HG02852 (cell line): Measurements from ENCODE around the gene PAK5.

ENCODE experiments used
- ATAC-seq: cut with Tn5 transposase; IDR thresholded peaks from one replicate; pipeline ENCODE4 v1.9.1; 2021; ENCODE audit warnings: mild to moderate bottlenecking, moderate library complexity; ENCODE audit not compliant: unreplicated experiment

The PAK5 gene

DNA sequence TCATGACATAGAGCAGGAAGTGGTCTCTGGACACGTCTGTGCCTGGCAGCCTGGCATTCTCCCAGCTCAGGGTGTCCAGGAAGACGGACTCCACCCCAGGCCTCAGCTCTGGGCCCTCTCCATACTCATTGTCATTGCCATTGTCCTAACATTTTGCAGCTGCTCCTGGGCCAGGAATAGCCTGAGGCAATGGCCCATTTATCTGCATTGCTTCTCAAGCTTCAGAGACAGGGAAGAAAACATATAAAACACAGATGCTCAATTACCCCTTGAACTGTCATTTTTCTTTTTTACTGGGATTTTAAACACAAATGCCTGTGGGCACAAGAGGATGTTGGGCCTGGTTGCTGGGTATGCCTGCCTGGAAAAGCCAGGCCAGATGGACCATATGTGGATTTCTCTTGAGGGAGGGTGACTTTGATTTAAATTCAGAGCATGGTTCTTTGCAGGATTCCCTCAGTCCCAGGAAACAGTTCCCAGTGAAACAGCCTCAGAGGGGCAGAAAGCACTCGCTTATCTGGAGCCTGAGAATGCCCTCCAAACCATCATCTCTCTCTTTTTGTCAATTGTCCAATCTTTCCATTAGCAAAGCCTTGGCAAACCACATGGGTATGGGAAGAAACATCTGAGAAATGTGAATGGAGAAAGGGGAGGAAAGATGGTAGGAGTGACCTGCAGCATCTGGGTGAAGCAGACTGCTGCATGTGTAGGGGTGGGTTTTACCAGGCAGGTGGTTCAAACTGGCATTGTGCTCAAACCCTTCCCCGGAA is 306.6 kb downstream of the PAK5 start:
- no peak for ATAC-seq

DNA sequence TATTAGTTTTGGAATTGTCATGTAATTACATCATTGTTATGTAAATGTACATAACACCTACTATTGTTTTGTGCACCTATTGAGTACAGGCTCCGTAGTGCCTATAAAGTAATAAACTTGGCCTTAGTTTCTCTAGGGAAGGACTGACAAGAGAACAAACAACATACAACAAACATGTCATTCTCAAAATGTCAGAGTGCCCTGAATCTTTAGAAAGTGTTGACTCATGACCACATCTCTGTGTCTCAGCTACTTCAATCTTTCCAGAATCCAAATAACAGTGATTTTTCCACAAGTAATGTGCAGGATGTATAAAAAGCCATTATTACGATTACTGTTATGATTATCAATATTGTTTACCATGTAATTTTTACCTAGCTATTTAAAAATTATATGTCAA is 307.3 kb downstream of the PAK5 start:
- ATAC-seq: no peak

DNA sequence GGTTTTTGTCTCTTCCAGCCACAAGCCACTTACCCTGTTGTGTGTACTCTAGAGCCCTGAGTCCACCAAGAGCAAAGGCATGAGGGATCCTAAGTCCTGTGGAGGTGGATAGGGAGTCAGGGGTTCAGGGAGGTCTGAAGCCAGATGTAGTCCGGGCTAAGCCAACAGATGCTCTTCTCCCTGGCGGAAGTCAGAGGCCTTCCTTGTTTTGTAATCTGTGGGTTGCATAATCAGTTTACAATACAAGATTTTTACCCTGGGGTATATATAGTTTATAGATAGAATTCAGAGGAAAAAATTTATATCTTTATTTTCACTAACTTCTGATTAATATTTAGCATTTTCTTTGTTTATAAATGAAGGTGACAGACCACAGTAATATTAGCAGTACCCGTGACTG is 315.2 kb downstream of the PAK5 start:
- no peak for ATAC-seq

DNA sequence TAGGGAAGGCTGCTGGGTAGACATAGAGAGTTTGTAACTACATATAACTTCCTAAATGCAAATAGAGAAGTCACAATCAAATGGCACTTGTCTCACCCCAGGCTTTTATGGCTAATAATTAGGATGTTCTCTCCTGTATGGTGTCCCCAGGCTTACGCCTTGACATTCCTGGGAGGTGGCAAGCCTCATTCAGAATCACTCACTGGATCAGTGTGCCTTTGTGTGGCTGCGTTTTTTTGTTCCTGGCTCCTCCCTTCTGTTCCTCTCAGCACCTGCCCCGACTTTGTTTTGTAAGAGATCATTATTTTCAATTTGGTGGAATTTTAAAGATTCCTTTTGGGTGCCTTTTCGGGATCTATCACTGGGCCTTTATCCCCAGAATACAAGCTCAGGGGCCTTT is 318.8 kb downstream of the PAK5 start:
- no peak for ATAC-seq

DNA sequence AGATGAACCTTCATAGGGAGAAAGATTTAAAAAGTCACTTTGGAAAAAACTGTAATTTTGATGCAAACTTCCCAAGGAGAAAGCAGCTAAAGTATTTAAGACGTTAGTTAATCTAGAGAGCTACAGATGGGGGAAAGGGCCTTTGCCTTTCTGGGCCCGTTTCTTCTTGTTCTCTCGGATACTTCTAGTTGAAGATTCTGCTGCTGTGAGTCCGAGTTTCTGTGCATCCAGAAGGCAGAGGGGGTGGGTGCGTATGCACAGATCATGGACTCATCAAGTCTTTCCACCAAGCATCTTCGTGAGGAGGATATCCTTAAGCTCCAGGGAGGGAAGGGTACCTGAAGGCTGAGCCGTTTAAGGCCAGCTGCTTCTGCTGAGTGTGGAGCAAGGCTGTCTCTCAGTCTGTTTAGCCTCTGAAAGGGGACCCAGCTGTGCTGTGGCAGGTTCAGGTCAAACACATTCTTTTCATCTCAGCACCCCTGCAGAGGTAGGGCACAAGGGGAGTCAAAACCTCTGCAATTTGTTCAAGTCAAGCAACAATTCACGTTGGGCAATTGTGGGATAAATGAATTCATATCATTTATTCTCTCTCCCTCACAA is 320.2 kb downstream of the PAK5 start:
- ATAC-seq: no peak

DNA sequence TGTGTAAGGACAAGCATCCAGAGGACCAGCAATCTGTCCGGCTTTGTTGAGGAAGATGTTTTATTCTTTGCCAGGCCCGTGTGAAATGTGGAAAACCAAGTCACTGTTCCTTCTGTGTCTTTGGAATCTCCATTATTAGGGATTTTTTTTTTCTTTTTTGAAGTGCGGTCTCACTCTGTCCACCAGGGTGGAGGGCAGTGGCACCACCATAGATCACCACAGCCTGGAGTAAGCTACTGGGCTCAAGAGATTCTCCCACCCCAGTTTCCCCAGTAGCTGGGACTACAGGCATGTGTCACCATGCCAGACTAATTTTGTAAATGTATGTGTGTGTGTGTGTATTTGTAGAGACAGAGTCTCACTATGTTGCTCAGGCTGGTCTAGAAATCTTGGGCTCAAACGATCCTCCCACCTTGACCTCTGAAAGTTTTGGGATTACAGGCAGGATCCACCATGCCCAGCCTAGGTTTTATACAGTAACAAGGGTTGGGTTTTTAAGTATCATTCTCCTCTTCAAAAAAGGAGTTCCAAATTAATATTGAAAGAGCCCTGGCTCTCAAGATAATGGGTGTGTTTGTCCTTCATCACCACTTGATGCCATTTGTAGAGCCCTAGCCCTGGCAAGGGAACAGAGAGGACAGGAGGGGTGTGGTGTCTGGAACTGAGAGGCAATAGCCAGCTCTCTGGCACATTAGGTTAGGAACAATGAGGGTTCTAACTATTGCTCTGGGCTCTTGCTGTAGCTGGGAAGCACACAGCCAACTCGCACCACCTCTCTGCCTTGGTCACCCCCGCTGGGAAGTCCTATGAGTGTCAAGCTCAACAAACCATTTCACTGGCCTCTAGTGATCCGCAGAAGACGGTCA is 321.3 kb downstream of the PAK5 start:
- no peak for ATAC-seq

DNA sequence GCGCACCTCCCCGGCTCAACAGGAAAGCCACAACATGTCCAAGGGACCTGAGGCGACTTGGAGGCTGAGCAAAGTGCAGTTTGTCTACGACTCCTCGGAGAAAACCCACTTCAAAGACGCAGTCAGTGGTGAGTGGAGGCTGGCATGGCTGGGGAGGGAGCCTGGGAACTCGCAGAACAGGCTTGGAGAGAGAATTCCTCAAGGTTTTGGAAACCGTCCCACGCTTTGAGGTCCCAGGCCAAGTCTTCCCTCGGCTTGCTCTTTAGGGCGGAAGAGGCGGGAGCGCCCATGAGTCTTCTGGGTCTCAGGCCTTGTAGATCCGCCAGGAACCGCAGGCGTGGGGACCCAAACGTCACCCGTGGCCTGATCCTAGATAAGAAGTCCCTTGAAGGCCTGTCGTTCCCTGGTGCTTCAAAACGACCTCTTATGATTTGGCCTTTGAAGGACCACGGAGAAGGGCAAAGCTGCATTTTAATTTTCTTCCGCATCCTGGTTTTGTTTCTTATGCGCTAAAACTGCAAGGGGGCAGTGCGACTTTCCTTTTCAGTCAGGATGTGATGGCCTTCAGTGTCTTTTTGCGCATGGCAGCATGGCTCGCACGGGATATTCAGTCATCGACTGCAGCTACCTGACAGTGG is 322.5 kb downstream of the PAK5 start:
- no peak for ATAC-seq

DNA sequence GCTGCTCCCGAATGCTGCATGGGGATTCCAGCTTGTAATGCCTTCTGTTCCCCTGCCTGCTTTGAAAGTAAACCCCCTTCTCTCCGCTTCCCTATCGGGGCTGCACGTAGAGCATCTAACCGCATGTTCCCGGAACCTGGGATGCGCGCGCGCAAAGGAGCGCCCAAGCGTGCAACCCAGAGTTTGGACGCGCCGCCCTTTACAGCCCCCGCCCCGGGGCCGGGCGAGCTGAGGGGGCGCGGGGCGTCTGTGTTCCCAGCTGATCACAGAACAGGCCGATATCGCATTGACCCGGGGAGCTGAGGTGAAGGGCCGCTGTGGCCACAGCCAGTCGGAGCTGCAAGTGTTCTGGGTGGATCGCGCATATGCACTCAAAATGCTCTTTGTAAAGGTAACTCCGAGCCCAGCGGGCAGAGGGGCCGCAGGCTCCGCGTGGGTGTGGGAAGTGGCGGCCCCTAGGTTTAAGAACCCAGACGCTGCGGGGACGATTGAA is 323.1 kb downstream of the PAK5 start:
- no peak for ATAC-seq

DNA sequence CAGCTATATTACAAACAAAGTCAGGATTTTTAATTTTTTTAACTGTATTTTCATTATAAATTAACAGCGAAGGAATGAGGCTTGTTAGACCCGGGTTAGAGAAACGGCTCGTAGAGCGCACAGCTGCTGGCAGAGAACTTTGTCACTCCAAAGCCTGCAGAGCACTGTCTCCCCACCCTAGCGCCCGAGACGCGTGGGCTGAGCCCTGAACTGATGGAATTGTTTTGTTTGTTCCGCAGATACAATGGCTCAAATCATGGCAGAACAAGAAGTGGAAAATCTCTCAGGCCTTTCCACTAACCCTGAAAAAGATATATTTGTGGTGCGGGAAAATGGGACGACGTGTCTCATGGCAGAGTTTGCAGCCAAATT is 323.7 kb downstream of the PAK5 start:
- no peak for ATAC-seq

DNA sequence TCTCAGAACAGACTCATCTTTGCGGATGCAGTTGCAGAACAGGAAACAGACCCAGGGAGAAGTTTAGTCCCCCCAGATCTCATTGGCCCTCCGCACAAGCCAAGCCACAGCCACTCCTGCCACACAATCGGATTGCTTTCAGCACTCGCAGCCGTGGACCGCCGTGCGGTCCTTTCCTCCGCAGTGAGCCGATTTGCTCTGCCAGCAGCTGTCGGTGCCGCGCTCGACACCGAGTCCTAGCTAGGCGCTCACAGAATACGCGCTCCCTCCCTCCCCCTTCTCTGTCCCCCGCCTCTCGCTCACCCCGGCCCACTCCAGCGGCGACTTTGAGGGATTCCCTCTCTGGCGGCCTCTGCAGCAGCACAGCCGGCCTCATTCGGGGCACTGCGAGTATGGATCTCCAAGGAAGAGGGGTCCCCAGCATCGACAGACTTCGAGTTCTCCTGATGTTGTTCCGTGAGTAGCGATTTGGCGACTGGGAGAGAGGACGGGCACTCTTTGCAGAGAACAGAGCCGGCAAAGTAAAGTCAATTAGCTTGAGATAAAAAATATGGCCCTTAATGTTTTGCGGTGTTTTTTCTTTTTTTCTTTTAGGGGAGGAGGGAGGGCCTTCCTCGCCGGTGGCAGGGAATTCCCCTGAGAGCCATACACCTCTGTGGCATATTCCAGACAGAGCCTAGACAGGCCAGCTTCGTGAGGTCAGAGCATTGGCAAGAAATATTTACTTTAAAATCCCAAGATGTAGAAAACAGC is 324.2 kb downstream of the PAK5 start, which contains the start of gene LAMP5:
LAMP5 (plus strand) TSS at position 130 of the 753 bp plus-strand sequence; CDS start at position 393, 263 bp downstream.
- no peak for ATAC-seq

DNA sequence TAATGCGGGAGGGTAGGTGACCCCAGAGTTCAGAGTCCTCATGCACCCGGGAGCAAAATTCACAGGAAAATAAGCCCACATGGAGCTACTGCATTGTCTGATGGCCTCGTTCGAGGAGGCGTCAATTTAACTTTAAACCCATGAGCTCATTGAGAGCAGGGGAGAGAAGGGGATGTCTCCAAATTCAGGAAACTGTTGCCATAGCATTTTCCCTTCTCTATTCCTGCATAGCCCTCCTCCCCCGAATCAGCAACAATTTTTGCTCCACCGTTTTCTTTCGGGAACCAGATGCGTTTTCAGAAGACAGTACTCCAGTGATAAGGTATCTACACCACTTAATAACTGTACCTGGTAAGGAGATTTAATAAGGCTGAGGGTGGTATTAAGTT is 324.8 kb downstream of the PAK5 start:
- no peak for ATAC-seq

DNA sequence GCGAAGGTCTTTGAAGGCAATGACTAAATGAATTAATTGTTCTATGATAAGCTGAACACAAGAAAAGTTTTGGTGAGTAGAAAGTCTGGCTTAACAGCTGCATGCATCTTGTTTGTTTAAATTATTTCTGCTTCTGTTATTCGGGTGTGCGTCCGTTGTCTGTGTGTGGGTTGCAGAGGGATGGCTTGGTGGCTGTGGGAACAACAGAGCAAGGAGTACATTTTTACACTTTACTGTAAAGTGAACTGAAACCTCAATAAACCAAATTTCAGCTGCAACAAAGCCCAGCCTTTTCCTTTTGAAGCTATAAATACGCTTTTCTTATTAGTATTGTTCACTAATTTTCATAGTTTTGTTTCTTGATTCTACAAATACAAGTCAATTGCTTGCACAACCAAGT is 328.0 kb downstream of the PAK5 start:
- ATAC-seq: no peak

DNA sequence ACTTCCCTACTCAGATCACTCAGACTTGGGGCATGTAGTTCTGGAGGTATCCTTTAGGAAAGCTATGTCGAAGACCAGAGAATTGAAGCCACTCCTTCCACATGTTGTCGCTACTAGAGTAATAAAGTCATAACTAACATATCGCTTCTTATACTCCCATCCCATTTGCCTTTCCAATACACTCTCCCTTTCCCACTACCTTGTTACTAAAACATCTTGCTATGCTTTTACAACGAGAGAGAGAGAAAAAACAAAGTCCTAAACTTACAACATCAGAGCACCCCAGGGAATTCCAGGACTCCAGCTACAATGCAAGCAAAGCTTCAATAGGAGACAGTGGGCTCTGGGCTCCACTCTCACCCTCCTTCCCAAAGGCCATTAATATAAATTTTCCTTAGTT is 329.6 kb downstream of the PAK5 start:
- ATAC-seq: no peak

DNA sequence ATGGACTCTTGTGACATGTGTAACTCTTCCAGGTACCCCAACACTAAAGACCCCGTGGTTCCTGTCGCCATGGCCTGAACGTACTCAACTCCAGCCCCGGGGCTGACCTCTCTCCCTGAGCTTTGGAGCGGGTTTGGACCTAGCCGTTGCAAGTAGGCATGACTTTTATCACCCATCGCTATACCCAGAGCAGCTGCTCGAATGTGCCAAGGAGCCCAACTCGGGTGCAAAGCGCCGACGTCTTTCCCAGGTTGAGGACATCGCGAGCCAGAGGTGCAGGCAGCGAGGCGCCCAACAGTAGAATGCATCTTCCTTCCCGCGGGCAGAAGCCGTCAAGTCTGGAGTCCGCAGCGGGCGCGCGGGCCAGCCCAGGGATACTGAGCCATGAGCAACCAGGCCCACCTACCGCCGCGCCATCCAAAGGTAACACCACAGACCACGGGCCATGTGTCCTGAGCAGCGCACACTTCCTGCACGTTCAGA is 330.1 kb downstream of the PAK5 start:
- ATAC-seq: no peak

DNA sequence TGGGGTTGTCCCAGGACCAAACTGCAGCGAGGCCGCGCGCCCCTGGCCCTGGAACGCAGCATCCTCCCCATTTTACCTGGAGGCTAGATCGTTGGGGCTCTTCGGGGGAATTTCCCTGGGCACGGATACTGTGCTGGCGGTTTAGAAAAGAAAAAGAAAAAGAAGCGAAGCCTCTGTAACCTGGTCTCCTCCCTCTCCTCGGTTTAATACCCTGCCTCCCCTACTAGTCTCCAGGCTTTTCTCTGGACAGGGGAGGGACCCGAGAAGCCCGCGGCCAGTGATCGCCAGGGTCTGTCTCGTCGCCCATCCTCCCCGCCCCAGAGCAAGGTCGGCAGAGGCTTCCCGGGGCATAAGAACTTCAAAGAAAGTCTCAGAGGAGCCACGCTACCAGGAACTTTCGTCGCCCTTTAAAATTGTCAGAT is 330.6 kb downstream of the PAK5 start:
- ATAC-seq: no peak

DNA sequence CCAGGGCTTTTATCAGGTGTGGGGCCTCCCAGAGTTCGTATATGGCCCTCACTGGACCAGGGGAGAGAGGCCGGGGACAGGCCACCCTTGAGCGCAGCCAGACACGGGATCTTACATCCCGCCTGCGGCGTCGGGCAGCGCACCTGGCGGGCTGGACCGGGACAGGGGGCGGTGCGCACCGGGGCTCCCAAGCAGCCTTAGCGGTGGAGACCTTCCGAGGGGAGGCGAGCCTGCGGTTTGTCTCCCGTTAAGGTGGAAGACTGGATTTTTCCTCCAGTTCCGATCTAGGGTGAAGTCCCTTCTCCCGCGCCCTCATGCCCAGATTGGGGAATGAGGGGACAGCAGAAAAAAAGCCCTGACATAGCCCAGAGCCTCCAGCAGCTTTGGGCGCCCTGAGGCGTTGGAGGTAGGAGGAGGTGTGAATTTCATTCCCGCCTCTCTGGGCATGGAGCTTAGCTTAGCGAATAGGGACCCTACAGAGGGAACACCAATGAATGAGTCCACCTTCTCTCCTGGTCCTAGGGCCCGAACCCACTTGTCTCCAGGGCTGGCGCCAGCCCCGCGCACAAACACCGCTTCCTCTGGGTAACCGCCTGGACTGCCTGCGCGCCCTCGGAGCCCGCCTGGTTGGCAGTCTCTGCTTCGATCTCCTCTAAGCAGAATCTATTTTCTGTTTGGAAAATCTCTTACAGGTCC is 331.2 kb downstream of the PAK5 start:
- no peak for ATAC-seq

DNA sequence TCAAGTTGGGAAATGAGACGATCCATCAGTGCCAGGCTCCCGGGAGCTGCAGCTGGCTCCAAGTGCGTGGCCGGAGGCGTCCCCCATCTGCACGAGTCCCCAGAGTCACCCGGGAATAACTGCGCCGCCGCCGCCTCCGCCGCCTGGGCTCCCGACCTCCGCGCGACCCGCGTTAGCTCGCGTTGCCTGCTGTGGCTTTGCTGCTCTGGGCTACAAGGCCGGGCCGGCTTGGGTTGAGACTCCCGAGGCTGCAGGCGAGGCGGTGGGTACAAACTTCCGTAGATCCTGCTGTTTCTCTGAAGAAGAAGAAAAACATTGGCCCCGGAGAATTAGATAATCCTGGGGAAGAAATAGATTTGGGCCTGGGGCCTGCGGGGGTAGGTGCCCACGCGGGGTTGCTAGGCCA is 331.9 kb downstream of the PAK5 start:
- ATAC-seq: no peak

DNA sequence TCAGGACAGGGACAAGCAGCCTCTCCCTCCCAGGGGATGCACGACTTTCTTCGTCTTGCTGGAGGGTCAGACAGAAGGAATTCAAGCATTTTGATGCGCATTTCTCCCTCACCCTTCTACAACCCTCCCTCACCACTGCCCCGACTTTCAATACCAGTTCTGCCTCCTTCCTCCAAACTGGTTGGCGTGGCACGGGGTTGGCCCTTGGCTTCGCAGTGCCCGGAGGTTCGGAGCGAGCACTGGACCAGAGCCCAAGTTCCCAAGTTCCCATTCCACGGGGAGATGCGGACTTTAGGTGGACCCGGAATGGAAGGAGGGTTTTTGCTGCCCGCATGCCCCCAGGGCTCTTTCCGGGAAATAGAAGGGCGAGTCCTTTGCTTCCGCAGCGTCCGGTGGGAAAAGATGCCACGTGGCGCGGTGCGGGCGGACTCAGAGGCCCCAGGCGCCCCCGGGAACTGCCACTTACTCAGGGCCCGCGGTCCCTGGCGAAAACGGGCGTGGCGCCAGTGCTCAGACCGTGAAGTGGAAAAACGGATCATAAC is 332.5 kb downstream of the PAK5 start:
- ATAC-seq: no peak

DNA sequence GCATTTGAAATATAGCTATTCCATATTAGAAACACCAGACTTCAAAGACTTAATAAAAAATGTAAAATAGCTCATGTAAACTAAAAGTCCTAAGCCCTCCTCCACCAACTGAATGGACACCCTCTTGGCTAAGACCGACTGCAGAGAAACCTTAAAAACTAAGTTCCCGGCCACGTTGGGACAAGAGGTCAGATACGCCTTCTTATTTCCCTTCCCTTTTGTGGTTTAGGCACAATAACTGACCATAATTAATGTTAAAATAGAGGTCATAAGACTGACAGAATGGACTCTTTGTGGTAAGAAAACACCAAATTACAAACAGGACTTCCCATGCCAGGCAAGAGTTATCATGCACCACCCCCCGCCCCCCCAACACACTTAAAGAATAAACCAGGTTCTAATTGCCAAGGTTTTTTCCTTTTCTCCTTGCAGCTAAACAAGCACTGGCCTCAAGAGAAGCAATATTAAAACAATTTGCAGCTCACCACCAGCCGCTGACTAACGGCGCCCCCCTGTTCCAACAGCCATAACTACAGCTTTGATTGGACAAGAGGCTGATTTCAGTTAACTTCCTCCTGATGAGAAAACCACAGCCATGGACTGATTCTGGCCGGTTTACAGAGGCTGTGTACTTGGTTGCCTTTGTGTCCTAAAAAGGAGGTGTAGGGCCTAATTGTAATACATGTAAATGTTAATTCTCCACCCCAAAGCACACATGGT is 335.2 kb downstream of the PAK5 start:
- no peak for ATAC-seq
